Measurements from ENCODE around the gene SP140.

SP140 gene

DNA sequence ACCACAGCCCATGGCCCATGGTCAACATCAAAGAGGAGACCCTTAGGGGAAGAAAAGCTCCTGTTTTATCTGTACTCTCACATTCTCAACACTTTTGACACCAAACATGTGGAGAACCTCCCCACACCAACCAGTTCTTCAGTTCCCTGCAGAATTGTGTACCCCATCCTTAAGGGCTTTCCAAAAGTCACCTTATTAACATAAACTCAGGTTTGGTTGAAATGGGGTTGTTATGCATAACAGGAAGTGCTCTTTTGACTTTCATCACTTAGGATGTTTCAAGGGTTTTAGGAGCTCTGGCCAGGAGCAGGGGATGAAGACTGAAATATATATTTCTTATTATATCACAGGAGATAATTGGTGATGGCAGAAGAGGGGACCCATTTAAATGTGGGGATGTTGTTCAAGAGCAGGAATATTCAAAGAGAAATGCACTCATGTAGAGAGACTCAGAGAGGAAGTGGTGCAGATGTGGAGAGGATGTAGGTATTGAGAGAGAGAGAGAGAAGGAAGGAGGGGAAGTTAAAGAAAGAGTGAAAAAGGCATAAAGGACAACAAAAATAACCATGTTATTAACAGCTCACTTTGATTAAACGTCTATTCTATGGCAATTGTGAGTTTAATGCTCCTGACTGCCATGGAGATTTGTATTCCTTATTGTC is 136.6 kb downstream of the SP140 start:
- H3K36me3 Mint-ChIP-seq = peaks cover 47% of the 10 kb centered on the region
- H3K4me1 Mint-ChIP-seq = peaks cover 34% of the 10 kb centered on the region
- H3K27me3 Mint-ChIP-seq = no peaks in the 10 kb centered on the region
- peak overlapping the region; percentile 8 for H3K27ac Mint-ChIP-seq
- ATAC-seq (ENCODE audit: low read depth) = peak; percentile 76
- no peak for DNase-seq (ENCODE audit: low spot score in 2 of 2)
- peaks cover 1% of the 10 kb centered on the region for H3K9me3 Mint-ChIP-seq
- peak overlapping the region; percentile 0 for H3K4me3 Mint-ChIP-seq
